Measurements from ENCODE around the gene MYO1B. TPM values are rescaled to one million over a fixed set of nuclear protein-coding genes. Genes with fewer than 3 reads are reported as not detected.

MYO1B gene
- total and polyA plus RNA-seq, 8 donors: 28.6 to 102 (median 54.7) TPM

DNA sequence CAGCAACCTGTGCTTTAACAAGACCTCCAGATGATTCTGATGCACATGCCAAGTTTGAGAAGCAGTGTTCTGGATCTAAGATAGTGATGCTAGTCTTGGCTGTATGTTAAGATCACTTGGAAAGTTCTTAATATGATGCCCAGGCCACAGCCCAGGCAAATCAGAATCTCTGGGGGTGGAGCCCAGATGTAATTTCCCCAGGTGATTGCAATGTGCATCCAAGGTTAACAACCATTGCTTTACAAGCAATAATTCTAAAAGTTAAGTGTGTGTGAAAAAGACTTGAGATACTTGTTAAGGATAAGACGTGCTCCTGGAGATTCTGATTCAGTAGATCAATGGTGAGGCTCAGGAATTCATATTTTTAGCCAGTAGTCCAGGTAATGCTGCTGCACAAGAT lies 44.3 kb upstream of the MYO1B start:
- peak overlapping the region in 1 of 4 donors; percentile 71 for H3K27ac ChIP-seq
- H3K4me1 ChIP-seq: no peaks in the 10 kb centered on the region
- no peak overlapping the region for H3K4me3 ChIP-seq
- no peaks in the 10 kb centered on the region for H3K9me3 ChIP-seq
- H3K27me3 ChIP-seq: no peaks in the 10 kb centered on the region
- 90 to 100% methylated on average over 1 of the region's 1 CpG for WGBS, 2 donors
- no peak for DNase-seq
- ATAC-seq: no peak
- no peak for FAIRE-seq
- intact Hi-C loops (cut with DNase I): no loop called here
- H3K36me3 ChIP-seq: no peaks in the 10 kb centered on the region
- TF ChIP-seq, protein P1, sequence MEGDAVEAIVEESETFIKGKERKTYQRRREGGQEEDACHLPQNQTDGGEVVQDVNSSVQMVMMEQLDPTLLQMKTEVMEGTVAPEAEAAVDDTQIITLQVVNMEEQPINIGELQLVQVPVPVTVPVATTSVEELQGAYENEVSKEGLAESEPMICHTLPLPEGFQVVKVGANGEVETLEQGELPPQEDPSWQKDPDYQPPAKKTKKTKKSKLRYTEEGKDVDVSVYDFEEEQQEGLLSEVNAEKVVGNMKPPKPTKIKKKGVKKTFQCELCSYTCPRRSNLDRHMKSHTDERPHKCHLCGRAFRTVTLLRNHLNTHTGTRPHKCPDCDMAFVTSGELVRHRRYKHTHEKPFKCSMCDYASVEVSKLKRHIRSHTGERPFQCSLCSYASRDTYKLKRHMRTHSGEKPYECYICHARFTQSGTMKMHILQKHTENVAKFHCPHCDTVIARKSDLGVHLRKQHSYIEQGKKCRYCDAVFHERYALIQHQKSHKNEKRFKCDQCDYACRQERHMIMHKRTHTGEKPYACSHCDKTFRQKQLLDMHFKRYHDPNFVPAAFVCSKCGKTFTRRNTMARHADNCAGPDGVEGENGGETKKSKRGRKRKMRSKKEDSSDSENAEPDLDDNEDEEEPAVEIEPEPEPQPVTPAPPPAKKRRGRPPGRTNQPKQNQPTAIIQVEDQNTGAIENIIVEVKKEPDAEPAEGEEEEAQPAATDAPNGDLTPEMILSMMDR (IDR thresholded peaks at IDR 0.05): no peak

DNA sequence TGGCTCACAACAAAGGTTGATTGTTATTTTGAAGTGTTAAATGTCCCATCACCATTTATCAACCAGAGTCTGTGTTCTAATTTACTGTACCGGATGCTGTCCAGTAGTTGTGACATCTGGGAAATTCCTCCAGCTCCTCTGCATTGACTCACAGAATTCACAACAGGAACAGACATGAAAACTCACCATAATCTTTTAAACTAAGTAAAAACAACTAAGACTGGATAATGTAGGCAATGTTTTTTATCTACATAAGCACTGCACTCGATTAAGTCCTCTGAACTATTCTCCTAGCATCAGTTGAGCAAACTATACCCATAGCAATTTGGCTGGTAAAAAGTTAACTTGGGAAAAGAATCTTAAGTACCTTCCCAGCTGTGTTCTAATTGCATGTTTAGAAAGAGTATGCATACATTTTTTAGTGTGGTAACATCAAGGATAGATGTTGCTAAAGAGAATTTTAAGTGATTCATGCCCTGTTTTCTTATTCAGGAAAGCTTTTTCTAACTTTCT lies 42.9 kb upstream of the MYO1B start:
- Histone ChIP-seq H3K4me1 (no peaks in the 10 kb centered on the region), H3K9me3 (no peaks in the 10 kb centered on the region), H3K27ac (peak overlapping the region in 3 of 4 donors; percentile 41 to 76 (median 71)), H3K36me3 (no peaks in the 10 kb centered on the region), H3K27me3 (no peaks in the 10 kb centered on the region), H3K4me3 (no peak overlapping the region)
- TF ChIP-seq, protein P1 (IDR thresholded peaks at IDR 0.05): no peak
- DNase-seq (no peak), FAIRE-seq (no peak), ATAC-seq (peak in 3 of 4 donors; percentile 77 to 80 (median 78))
- intact Hi-C loops (cut with DNase I): no loop called here
- WGBS, 2 donors: 36 to 37% methylated on average over 2 of the region's 2 CpGs

DNA sequence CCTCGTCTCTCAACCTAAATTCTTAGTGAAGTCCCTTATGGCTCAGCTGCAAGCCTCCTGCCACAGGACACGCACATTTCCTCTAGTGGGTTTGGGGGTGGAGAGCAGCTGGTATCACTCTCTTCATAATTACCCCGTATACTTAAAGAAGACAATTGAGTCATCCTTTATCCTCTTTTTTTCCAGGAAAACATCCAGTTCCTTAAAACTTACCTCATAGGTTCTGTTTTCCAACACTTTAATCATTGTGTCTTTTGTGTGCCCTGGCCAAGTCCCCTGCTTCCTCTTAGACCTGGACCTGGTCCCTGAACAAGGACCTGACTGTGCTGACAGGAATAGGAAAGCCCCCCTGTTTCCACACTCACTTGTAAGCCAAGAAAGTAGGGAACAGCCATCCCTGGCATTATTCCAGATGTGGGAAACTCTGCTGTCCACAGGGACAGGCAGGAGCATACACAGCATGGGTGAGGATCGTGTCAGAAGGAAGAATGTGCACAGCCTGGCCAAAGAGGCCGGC lies 42.3 kb upstream of the MYO1B start:
- H3K4me1 ChIP-seq: no peaks in the 10 kb centered on the region
- DNase-seq (peak in 2 of 6 donors; percentile 20 to 25), FAIRE-seq (no peak), ATAC-seq (peak in 3 of 4 donors; percentile 54 to 71 (median 62))
- H3K9me3 ChIP-seq: no peaks in the 10 kb centered on the region
- intact Hi-C loops (cut with DNase I): no loop called here
- WGBS, 2 donors: 52 to 64% methylated on average over 5 of the region's 5 CpGs
- no peak overlapping the region for H3K4me3 ChIP-seq
- H3K27ac ChIP-seq: peak overlapping the region in 3 of 4 donors; percentile 41 to 76 (median 71)
- H3K27me3 ChIP-seq: no peaks in the 10 kb centered on the region
- TF ChIP-seq, protein P1 (IDR thresholded peaks at IDR 0.05): no peak
- H3K36me3 ChIP-seq: no peaks in the 10 kb centered on the region

DNA sequence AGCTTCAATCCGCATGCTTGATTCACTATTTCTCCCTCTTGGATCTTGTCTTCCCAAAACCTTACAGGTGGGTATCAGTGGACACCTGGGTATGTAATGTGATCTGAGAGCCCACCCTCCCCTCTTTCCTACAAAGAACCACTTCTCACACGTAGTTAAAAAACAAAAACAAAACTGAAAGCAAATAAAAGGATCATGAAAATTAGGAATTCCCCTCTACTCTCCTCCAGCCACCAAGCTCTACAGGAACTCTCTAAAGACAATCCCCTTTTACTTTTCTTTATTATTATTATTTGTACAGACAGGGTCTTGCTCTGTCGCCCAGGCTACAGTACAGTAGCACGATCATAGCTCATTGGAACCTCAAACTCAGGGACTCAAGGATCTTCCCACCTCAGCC lies 40.8 kb upstream of the MYO1B start:
- DNase-seq (no peak), ATAC-seq (peak in 1 of 4 donors; percentile 8), FAIRE-seq (no peak)
- Histone ChIP-seq H3K9me3 (no peaks in the 10 kb centered on the region), H3K4me3 (no peak overlapping the region), H3K27me3 (no peaks in the 10 kb centered on the region), H3K4me1 (no peaks in the 10 kb centered on the region), H3K27ac (peak overlapping the region in 3 of 4 donors; percentile 12 to 31 (median 14)), H3K36me3 (no peaks in the 10 kb centered on the region)
- intact Hi-C loops (cut with DNase I): no loop called here
- TF ChIP-seq, protein P1 (IDR thresholded peaks at IDR 0.05): no peak
- 80 to 84% methylated on average over 4 of the region's 4 CpGs for WGBS, 2 donors
